NOMO-1 treated with DMSO at 0.1 percent for 48 hours (cell line): ENCODE data around the gene RAD54L.

Experiments used
- DNase-seq: peaks from one replicate; lab custom pipeline; 2025; ENCODE audit not compliant: unreplicated experiment; lab: John Stamatoyannopoulos, UW

The RAD54L gene

DNA sequence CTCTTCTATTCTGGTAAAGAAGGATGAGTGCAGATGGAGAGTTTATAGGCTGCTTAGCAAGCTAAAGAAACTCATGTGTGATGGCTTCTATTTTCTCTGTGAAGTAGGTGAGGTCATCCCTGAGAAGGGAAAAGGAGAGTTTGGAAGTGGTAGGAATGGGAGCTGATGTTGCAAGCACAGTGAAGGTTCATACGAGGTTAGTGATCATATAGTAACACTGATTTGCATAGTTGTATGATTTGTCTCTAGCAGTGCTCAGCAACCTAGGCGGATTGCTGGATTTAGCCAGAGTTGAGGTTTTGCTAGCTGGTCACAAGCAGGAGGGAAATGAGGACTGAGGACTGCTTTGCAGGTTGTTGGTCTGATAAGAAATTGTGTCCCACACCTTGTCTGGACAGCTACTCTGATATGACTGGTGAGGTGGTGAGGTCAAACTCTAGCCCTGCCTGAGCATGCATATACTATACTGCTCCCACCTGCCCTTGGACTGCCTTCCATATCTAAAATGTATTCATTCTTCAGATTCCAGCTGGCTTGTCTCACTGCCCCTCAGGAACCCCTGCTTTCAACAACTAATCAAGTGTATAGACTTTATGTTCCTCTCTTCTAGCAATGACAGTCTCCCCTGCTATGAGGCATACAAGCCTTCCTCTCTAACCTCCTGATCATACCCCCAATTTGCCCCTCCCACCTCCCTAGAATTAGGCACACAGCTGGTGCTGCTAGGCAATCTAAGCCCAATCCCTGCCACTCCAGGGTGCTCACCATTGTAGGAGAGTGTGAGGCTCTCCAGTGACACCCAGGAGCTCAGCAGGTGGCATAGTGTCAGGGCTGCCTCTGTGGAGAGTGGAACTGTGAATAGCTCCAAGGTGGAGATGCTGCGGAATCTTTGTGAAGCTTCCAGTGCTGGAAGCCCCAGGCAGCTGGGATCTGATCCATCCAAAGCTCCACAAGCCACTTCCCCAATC is 37.3 kb downstream of the RAD54L start:
- DNase-seq = no peak

DNA sequence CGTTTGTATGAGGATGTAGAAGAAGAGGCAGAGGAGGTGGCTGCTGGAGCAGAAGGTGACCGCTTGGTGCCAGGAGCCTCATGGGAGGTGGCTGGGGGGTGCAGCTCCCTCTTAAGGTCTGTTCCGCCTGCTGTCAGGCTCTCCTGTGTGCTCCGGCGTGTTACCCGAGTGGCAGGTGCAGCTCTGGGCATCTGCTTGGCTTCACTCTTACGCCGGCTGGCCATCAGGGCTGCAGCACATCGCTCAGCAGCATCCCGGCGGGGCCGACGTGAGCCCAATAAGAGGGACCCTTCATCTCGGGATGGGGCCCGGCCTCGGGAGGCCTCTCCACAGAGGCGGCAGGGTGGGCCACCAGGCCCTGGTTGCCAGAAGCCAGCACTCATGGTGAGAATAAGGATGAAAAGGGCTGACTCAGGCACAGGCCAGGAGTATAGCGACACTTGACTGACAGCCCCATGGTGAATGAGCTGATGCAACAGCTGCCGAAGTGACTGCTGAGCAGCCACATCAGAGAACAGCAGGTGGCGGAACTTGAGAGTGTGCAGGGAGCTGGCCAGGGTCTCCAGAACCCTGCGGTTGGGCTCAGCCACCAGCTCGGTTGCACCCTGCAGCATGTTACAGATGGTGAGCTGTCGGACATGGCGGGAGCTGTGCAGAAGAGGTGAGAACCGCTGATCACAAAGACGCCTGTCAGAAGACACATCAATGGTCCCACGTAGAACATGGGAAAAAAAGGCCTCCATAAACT is 38.3 kb downstream of the RAD54L start:
- DNase-seq = no peak

DNA sequence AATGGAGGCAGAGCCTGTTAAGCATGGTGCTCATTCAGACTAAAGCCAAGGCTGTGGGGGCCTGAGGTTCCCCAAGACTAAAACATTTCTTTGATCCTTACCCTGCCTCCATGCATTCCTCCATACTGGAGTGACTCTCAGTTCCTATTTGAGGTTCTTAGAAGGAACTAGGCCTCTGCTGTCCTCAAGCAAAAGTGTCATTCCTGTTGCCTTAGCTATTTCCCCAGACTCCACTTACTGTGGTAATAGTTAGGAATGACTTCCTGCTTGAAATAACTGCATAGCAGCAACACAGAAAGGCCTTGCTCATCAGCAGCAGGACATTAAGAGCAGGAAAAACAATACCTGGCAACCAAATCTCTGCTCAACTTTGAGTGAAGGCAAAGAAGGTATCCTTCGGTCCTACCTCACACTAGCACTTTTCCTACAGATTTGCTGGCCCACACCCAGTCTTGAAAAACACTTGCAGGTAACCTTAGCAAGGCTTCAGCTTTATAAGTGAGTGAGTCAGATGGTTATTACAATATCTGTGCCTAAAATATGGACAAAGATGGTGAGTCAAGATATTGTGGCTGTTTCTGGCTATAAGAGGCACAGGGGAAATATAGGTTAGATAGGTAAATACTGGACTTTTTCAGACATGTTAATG is 41.0 kb downstream of the RAD54L start:
- no peak for DNase-seq

DNA sequence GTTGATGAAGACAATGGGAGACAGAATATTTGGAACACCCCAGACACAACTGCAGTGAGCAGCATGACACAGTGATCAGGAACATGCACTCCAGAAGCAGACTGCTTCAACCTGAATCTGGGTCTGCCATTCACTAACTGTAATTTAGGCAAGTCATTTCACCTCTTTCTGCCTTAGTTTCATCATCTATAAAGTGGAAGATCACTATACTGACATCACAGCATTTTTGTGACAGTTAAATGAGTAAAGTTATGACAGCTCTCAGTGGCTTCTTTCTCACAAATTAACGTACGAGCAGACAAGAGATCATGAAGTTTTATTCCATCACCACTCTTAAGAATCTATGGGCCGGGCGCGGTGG is 41.6 kb downstream of the RAD54L start:
- no peak for DNase-seq

DNA sequence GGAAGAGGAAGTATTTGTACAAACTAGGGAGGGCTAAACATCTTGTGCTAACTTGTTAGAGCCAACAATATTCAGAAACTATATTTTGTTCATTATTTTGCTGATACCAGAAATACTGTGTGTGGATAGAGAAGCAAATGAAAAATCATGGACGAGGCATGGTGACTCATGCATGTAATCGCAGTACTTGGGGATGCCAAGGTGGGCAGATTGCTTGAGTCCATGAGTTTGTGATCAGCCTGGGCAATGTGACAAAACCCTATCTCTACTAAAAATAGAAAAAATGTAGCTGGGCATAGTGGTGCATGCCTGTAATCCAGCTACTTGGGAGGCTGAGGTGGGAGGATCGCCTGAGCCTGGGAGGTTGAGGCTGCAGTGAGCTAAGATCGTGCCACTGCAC is 42.4 kb downstream of the RAD54L start:
- no peak for DNase-seq

DNA sequence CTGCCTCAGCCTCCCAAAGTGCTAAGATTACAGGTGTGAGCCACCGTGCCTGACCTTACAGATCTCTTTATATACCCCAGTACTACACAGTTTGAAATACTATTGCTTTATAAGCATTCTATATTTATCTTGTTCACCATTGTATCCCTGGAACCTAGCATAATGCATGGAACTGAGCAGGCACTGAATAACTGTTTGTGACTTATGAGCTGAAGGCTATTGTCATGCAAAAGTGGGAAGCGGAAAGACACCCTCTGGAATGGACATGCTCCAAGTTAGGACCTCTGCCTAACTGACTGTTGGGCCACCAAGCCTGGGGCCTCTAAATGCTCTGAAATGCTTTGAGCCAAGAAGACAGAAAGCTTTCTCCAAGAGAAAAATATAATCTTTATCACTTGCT is 47.7 kb downstream of the RAD54L start:
- no peak for DNase-seq

DNA sequence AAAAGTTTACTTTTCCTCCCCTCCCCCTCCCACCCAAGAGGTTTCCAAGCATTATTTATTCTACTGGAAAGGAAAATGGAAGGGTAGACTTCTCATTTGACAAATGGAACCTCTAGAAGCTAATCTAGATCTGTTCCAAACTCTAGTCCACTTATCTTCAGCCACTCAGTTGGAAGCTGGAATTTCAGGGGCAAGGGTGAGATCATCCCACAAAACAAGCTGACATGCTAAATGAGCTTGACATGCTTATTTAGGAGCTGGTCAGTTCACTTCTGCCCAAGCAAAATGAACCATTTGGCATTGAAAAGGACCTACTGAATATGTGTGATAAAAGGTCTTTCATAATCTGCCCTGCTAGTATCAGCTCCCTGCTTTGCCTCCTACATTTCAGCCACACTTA is 50.8 kb downstream of the RAD54L start:
- no peak for DNase-seq

DNA sequence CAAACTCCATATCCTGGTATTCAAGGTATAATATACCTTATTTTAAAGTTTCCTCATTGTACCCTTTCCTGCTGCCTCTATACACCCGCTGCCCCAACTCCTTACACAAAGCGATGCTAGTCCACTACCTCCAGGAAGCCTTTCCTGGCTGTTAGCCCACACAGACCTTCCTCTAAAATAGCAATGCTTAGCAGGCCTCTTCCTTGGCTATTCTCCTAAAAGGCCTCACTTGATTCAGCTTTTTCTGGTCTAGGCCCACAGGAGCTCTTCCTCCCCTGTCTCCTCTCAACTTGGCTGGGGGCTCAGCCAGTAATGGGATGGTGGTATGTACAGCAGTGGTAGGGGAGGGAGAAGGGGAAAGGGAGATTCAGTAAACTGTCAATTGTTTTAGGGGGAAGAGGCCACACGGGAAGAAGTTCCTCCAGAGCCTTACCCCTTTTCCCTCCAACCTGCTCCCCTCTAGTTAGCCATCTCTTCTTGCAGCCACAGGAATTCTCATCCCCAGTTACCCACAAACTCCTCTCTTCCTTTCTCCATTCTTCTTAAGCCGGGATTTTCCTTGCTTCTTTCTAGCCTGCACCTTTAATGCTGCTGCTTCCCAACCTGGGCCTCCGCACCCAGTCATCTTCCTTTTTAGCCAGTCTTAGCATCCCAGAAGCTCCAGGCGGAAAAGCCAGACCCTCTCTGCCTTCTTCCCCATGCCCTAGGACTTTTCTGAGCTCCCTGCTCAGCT is 53.3 kb downstream of the RAD54L start:
- no peak for DNase-seq

DNA sequence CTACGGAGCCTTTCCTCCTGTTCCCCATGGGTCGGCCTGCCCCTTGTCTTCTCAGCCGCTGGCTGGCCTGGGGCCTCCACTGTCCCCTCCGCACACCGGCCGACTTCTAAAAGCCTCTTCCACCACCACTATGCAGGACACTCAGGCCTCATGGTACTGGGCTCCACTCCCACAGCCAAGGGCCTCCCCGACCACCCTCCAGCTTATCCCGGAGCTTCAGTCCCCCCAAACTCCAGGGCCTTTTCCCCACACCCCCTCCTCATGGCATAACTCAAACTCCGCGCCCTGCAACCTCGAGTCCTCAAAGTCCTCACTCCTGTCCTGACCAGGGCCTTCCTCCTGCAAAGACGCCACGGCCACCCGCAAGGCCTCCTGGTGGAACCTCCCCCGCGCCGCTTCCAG is 53.8 kb downstream of the RAD54L start:
- DNase-seq = no peak

DNA sequence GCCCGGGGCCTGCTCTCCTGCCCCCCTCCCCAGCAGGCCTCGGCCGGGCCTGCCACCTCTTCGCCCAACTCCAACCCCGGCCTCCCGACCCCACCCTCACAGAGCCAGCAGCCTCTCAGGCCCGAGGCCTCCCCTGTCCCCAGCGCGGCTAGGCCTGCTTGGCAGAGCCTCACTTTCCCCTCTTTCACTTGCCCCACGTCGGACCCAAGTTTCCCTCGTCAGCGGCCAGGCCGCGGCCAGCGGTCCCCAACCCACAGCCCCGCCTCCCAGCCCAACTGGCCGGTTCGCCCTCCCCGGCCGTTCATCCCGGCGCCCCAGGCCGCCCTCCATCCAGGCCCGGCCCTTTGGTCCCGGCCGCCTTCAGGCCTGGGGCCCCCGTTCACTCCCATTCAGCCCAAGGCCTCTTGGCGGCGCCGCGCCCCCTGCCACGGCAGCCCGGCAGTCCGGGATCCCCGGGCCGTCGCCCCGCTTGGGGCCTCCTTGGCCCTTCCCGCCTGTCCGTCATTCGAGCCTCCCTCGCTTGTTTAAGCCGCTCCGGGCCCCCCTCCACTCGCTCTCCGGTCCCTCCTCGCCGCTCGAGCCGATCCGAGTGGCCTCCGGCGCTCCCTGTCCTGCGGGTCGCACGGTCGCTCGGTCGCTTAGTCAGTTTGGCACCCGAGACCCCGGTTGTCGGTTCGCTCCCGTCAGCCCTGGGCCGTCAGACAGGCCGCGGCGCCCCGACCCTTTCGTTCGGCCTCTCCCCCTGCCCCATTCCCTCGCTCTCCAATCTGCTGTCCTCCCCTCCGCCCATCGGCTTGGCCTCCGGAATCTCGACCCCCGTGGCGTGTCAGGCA is 54.5 kb downstream of the RAD54L start:
- peak; percentile 51 for DNase-seq

DNA sequence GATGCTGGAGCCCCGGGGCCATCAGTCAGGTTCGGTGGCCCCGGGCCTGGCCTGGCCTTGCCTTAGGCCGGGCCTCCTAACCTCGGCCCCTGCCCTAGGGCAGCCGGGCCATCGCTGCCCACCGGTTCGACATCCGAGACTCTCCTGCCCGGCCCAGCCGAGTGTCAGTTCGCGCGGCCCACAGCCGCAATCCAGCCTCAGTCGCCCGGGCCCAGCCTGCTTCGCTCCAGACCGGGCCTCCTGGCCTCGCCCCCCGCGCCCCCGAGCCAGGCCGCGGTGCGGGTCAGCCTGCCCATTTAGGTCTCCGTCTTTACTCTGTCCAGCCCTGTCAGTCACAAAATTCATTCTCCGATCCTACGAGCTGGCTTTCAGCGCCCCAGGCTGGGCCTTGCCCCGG is 55.1 kb downstream of the RAD54L start:
- DNase-seq = no peak

DNA sequence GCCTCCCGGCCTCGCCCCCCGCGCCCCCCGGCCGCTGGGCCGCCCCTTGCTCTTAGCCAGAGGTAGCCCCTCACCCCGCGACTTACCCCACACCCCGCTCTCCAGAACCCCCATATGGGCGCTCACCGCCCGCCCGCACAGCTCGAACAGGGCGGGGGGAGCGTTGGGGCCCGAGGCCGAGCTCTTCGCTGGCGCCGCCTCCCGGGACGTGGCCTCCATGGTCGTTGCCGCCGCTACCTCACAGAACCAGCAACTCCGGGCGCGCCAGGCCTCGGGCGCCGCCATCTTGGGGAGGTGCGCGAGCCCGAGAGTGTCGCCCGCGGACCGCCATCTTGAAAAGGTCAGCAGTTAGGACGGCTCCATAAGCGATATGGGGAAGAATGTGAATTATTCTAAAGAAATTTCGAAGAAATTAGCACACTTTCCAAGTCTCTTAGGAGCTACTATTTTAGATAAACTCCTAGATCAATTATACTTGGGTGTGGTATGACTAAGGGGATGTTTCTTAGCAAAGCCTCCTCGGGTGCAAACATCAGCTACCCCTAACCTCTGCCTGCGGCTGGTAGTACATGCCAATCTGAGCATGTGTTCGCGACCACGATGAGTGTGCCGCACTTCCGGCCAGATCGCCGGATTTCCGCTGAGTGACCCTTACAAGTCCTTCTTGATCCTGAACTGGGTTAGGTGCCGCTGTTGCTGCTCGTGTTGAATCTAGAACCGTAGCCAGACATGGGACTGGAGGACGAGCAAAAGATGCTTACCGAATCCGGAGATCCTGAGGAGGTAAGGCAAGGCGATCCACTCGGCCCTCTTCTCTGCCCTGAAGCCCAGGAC is 55.7 kb downstream of the RAD54L start, which contains the start of the genes LRRC41 and UQCRH:
Gene LRRC41 (minus strand): TSS at position 579 of the 834 bp plus-strand sequence. CDS start 294 bp downstream, at position 285.
Gene UQCRH (plus strand): TSS at position 661 of the 834 bp plus-strand sequence. CDS start 69 bp downstream, at position 730.
- peak; percentile 96 for DNase-seq

DNA sequence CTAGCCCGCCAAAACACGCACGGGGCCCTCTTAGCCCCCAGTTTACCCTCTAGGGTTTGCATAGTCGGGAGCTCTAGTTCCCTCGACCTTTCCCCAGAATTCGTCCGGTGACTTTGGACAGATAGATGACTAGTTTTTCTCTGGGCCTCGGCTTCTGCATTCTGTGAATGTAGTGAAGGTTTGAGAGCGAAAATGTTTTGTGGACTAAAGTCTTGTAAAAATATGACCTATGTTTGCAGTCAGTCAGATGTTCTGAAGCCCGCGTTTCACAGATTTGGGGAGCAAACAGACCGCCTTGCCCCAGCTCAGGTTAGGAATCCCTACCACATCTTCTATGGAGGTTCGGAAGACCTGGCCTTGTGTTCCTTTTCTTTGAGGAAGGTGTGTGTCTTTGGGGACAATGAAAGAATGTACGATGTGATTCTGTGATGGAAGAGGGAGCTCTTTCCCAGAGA is 56.3 kb downstream of the RAD54L start:
- no peak for DNase-seq

DNA sequence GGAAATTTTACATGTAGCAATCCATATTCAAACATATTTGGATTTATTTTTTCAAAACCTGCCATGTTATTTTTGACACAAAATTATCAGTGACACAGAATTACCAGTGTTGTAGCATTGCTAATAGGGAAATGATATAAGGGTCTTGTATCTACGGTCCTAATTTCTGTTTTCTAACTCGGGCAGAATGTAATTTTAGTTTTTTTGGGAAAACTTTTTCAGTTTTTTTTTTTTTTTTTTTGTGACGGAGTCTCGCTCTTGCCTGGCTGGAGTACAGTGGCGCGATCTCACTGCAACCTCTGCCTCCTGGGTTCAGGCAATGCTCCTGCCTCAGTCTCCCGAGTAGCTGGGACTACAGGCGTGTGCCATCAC is 58.6 kb downstream of the RAD54L start:
- no peak for DNase-seq

DNA sequence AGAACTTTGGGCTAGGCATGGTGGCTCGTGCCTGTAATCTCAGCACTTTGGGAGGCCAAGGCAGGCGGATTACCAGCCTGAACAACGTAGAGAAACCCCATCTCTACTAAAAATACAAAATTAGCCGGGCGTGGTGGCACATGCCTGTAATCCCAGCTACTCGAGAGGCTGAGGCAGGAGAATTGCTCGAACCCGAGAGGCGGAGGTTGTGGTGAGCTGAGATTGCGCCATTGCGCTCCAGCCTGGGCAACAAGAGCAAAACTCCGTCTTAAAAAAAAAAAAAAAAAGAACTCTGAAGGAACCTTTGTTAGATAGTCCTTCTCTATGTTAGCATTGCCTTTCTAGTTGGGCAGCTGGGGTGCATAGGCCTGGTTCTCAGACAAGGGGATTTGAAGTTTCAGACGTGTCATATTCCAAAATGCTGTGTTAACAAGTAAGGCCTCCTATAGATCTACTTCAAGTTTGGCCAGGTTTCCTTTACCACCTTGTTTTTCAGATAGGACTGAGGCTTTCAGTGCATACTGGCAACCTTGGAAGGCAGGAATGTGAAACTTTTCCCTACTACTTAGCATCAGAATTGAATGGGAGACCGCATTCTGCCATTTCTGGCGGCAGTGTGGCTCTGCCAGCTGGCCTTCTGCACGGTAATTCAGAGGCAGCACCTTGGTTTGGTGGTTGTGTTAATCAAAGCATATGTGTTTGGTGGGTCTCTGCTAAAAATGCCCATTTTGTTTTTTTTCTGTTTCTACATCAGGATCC is 62.0 kb downstream of the RAD54L start:
- DNase-seq = no peak

DNA sequence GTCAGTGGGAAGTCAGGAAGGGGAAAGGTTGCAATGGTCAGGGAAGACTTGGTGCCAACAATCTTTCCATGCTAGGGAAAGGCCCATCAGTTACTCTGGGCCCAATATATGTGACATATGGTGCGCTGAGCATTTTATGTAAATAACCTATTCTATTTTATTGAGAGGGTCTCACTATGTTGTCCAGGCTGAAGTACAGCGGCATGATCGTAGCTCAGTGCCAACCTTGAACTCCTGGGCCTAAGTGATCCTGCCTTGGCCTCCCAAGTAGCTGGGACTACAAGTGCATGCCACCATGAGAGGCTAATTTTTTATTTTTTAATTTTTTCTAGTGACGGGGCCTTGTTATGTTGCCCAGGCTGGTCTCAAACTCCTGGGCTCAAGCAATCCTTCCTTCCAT is 62.8 kb downstream of the RAD54L start:
- DNase-seq = no peak

DNA sequence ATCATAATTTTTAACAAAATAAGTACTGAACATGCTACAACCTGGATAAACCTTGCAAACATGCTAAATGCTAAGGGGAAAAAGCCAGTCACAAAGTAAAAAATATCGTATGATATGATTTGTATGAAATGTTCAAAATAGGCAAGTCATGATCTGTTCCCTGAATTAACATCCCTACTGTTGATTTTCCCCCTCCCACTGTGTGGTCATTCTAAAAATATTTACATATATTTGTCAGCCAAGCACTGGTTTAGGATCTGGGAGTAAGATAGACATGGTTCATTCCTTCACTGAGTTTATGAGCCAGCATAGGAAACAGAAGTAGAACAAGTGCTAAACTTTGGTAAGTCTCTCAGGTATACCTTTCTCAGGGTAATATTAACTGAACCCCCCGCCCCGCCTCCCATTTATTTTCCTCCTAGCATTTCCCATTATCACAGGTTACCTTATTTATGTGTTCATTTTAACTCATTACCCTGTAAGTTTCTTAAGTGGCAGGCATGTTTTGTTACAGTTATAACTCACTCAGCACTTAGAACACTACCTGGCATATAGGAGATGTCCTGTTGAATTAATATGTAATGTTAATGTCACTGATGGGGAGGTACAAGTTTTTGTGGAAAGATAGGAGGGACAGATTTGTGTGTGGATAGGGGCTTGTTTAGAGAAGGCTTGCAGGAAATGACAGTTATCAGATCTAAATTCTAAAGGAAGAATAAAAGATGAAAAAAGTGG is 68.3 kb downstream of the RAD54L start:
- no peak for DNase-seq

DNA sequence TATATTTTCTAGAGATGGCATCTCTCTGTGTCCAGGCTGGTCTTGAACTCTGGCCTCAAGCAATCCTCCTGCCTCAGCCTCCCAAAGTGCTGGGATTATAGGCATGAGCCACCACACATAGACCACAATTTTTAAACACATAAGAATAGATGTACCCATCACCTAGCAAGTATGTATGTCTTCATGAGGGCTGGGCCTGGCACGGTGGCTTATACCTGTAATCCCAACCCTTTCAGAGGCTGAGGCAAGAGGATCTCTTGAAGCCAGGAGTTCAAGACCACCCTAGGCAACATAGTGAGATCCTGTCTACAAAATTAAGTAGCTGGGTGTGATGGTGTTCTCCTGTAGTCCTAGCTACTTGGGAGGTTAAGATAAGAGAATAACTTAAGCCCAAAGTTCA is 69.8 kb downstream of the RAD54L start:
- DNase-seq = no peak
